Cardiac muscle cell (in vitro differentiated cells and primary cell): ENCODE data around the gene ANXA7. TPM values are rescaled to one million over a fixed set of nuclear protein-coding genes. Genes with fewer than 3 reads are reported as not detected.
A peak's percentile ranks its signal among the peaks of the same experiment; 100 is the strongest.

Experiments used
- DNase-seq, 2 donors: peaks; one replicate each; pipeline versions ENCODE4 v3.0.0 to v3.0.0-alpha.2; 2010 to 2017; ENCODE audit warnings: low read depth in 1 of 2, low spot score in 1 of 2
- H3K27ac ChIP-seq: fragments of 200-600 bp; sonication (generic); 2 replicates; pipeline ENCODE4 v1.5.1; 2016
- H3K27me3 ChIP-seq: fragments of 200-600 bp; sonication (generic); 2 replicates; pipeline ENCODE4 v1.6.0; 2016; ENCODE audit warnings: control low read depth
- H3K36me3 ChIP-seq: fragments of 200-600 bp; sonication (generic); 2 replicates; pipeline ENCODE4 v1.5.1; 2016; ENCODE audit warnings: control low read depth
- H3K4me1 ChIP-seq: fragments of 200-600 bp; sonication (generic); 2 replicates; pipeline ENCODE4 v1.8.1; 2017; ENCODE audit warnings: low read depth, mild to moderate bottlenecking, mixed run types
- H3K4me3 ChIP-seq: fragments of 200-600 bp; sonication (generic); 2 replicates; pipeline ENCODE4 v1.5.1; 2016; ENCODE audit warnings: mild to moderate bottlenecking
- H3K9me3 ChIP-seq: fragments of 200-600 bp; sonication (generic); 2 replicates; pipeline ENCODE4 v1.5.1; 2017; ENCODE audit warnings: low read depth, mild to moderate bottlenecking, control low read depth
- polyA plus RNA-seq: library from polyadenylated mRNA; unstranded; fragments of >200 nt; fragmentation: Nextera tagmentation; extraction: Ambion mirVana; gene quantifications from 2 replicates; pipeline ENCODE4 v1.2.1, GENCODE V29; 2016
- total RNA-seq: library from RNA; depleted of rRNA; stranded (reverse); fragments of >200 nt; gene quantifications from 2 replicates; pipeline ENCODE4 v1.2.3, GENCODE V29; 2016
- TF ChIP-seq, protein P1 (sequence below): IDR thresholded peaks from 2 replicates; pipeline ENCODE4 v1.5.1; 2012; ENCODE audit warnings: low read depth, mild to moderate bottlenecking, low read length

Gene ANXA7
- total and polyA plus RNA-seq, 2 experiments from 2014 or later, result 53.9 to 64.5 TPM

DNA sequence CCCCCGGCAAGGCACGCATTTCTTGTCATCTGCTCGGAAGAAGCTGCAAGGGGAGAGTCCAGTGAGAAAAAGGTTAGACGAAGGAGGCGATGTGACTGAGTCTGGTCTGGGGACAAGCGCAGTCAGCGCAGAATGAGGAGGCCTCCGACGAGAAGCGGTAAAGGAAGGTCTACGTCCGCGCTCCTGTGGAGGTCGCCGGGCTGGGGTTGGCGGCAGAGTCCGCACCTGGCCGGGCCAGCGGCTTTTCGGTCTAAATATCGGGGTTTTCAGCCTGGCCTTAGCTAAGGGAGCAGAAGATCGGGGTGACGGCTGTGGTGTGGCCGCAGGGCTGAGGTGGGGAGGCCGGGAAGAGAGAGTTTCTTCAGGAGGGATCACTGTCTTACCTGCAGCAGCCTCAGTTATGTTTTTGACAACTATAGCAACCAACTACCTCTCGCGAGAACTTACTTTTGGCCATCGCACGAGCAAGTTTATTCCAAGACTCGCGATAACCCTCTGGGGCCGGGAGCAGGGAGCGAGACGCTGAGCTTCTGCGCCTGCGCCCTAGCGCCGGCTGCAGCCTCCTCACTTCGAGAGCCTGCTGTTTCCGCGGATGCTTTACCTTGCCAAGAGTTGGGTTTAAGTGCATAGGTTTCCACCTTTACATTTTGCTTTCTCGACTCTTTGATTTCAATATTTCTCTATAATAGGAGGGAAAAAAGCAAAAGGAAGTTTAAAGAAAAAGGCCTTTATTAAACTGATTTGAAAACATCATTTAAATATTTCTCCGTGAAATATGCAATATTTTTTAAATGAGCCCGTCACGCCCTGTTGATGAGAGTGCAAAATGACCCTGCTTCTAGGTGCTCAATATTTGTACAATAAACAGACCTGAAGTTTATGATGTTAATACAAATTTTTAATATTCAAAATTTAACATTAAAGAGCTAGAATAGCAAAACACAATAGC lies 55.3 kb downstream of the ANXA7 start, which contains the start of gene CFAP70:
Gene CFAP70, minus strand, starts transcription at position 534 of the 949 bp plus-strand sequence. CDS start 4,068 bp downstream, outside the sequence.
- Histone ChIP-seq H3K4me3 (peak within 1 kb of the TSS; percentile 53), H3K9me3 (no peaks in the 10 kb centered on the region), H3K36me3 (no peaks in the 10 kb centered on the region), H3K27me3 (peaks cover 26% of the 10 kb centered on the region), H3K27ac (no peak within 1 kb of the TSS), H3K4me1 (no peaks in the 10 kb centered on the region)
- peak; percentile 97 to 98 for DNase-seq
- TF ChIP-seq, protein P1, sequence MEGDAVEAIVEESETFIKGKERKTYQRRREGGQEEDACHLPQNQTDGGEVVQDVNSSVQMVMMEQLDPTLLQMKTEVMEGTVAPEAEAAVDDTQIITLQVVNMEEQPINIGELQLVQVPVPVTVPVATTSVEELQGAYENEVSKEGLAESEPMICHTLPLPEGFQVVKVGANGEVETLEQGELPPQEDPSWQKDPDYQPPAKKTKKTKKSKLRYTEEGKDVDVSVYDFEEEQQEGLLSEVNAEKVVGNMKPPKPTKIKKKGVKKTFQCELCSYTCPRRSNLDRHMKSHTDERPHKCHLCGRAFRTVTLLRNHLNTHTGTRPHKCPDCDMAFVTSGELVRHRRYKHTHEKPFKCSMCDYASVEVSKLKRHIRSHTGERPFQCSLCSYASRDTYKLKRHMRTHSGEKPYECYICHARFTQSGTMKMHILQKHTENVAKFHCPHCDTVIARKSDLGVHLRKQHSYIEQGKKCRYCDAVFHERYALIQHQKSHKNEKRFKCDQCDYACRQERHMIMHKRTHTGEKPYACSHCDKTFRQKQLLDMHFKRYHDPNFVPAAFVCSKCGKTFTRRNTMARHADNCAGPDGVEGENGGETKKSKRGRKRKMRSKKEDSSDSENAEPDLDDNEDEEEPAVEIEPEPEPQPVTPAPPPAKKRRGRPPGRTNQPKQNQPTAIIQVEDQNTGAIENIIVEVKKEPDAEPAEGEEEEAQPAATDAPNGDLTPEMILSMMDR, result no peak

DNA sequence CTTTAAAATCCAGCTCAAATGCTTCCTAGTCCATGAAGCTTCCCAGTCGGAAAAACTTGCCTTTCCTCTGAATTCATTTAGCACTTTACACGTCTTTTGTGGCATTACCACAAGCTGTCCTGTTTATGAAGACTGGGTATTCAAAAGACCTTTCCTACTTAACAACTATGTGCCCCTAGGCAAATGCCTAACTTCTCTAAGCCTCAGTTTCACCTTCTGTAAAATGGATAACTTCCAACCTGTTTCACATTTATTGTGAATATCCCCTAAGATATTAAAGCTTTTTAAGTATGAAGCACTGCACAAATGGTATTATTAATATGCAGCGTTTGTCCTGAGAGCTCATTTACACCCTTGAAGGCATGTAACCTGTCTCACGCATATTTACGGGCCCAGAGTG lies 56.0 kb downstream of the ANXA7 start:
- no peak for DNase-seq
- H3K27me3 ChIP-seq, result peaks cover 31% of the 10 kb centered on the region
- H3K4me1 ChIP-seq, result no peaks in the 10 kb centered on the region
- peak overlapping the region; percentile 53 for H3K4me3 ChIP-seq
- TF ChIP-seq, protein P1, result no peak
- H3K9me3 ChIP-seq, result no peaks in the 10 kb centered on the region
- no peak overlapping the region for H3K27ac ChIP-seq
- no peaks in the 10 kb centered on the region for H3K36me3 ChIP-seq

DNA sequence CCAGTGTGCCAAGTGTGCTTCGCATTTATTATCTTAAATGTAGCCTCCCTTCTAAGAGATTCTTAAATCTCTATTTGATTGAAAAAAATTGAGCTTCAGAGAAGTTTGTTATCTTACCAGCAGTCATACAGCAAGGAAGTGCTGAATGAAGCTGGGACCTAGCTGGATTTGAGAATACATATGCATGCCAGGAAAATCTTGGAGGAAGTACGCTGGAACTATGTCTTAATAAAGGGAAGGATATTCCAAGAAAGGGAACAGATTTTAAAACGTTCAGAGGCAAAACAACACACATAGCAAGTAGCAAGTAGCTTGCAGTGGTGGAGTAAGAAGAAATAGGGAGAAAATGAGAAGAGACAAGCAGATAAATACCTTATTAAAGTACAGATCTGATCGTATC lies 56.7 kb downstream of the ANXA7 start:
- Histone ChIP-seq H3K4me3 (no peak overlapping the region), H3K27me3 (peaks cover 31% of the 10 kb centered on the region), H3K36me3 (no peaks in the 10 kb centered on the region), H3K4me1 (no peaks in the 10 kb centered on the region), H3K27ac (no peak overlapping the region), H3K9me3 (no peaks in the 10 kb centered on the region)
- TF ChIP-seq, protein P1, result no peak
- DNase-seq, result peak in 1 of 2 donors; percentile 16

DNA sequence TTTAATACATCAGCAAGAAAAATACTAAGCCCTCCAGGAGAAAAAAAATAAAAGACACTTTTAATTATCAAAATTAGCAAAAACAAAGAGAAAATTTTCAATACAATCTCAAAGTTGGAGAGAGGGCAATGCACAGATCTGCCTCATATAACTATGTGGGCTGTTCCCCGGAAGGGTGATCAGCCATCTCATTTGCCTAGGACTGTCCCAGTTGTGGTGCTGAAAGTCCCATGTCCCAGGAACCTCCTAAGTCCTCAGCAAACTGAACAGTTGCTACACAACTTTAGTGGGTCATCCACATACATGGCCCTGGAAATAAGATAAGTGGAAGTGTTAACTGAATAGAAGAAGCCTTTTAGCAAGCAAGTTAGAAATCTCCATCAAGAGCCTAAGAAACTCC lies 69.6 kb downstream of the ANXA7 start:
- H3K27ac ChIP-seq, result no peak overlapping the region
- no peaks in the 10 kb centered on the region for H3K9me3 ChIP-seq
- no peaks in the 10 kb centered on the region for H3K36me3 ChIP-seq

DNA sequence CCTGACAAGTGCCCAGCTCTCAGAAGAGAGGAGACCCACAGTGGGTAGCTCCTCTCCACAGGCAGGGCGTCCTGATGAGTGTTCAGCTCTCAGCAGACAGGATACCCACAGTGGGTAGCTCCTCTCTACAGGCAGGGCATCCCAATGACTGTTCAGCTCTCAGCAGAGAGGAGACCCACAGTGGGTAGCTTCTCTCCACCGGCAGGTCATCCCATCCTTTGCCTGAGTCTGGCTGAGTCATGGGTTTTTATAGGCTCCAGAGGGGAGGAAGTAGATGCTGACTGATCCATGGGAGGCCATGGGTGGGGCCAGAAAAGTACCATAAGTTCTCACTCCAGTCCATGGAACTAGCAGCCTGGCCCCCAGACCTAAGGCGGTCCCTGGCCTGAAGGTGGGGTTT lies 73.7 kb downstream of the ANXA7 start:
- Histone ChIP-seq H3K27ac (no peak overlapping the region), H3K4me1 (no peaks in the 10 kb centered on the region), H3K9me3 (no peaks in the 10 kb centered on the region), H3K36me3 (no peaks in the 10 kb centered on the region), H3K27me3 (no peaks in the 10 kb centered on the region), H3K4me3 (no peak overlapping the region)
- DNase-seq, result no peak
- TF ChIP-seq, protein P1, result no peak

More for the DNA sequence above, 69.6 kb downstream of the ANXA7 start:
- DNase-seq, result no peak
- no peak overlapping the region for H3K4me3 ChIP-seq
- H3K4me1 ChIP-seq, result no peaks in the 10 kb centered on the region
- TF ChIP-seq, protein P1, result no peak
- H3K27me3 ChIP-seq, result no peaks in the 10 kb centered on the region
